ENCODE measurements around the gene OXNAD1. TPM values are rescaled to one million over a fixed set of nuclear protein-coding genes. Genes with fewer than 3 reads are reported as not detected.
A peak's percentile ranks its signal among the peaks of the same experiment; 100 is the strongest.

The OXNAD1 gene
- total RNA-seq, 1 experiment from 2014 or later = 23.7 TPM

- no peaks in the 10 kb centered on the region for H3K4me1 Mint-ChIP-seq
- no peak for TF ChIP-seq CTCF (conservative IDR thresholded peaks at IDR 0.05)
These were observed 19.6 kb downstream of the OXNAD1 start for GRCh38 chr3:16284633-16285032.

More at GRCh38 chr3:16284633-16285032, 19.6 kb downstream of the OXNAD1 start:
- H2BK15ac ChIP-seq (ENCODE audit: low read depth, low read length) = no peak overlapping the region
- no peak overlapping the region for H3K4me2 ChIP-seq (ENCODE audit: insufficient read depth, insufficient read length, low read length)
- no peaks in the 10 kb centered on the region for H3K23me2 ChIP-seq (ENCODE audit: insufficient read length, low read depth, low read length, poor library complexity, severe bottlenecking)
- H2BK12ac ChIP-seq (ENCODE audit: insufficient read length, low read depth, low read length) = no peak overlapping the region
- H4K91ac ChIP-seq (ENCODE audit: insufficient read length, low read depth, low read length) = no peak overlapping the region
- H3K4ac ChIP-seq (ENCODE audit: low read depth, low read length) = no peak overlapping the region
- H3K4me3 Mint-ChIP-seq = no peak overlapping the region
- no peak overlapping the region for H3K9ac ChIP-seq (ENCODE audit: extremely low read depth, insufficient read length, low read length)
- H4K8ac ChIP-seq (replicated peaks; ENCODE audit: insufficient read length, low read depth, low read length) = no peak overlapping the region
- H3K14ac ChIP-seq (ENCODE audit: insufficient read depth, low read length) = no peak overlapping the region
- H3T11ph ChIP-seq (ENCODE audit: low read length) = no peak overlapping the region
- DNase-seq = no peak
- no peak overlapping the region for H2BK120ac ChIP-seq (ENCODE audit: low read depth, low read length, poor library complexity, severe bottlenecking)
- H3K27ac ChIP-seq (ENCODE audit: insufficient read length, low read depth, low read length) = no peak overlapping the region
- no peaks in the 10 kb centered on the region for H3K79me1 ChIP-seq (ENCODE audit: insufficient read depth, low read depth, low read length, poor library complexity, severe bottlenecking)
- no peak overlapping the region for H2AK5ac ChIP-seq (ENCODE audit: insufficient read length, low read length)
- WGBS (ENCODE audit: extremely low coverage, insufficient read length, low lambda C conversion rate) = no CpG with 5 or more reads among the region's 1 CpG
- no peak overlapping the region for H2BK20ac ChIP-seq (ENCODE audit: low read depth, low read length, poor library complexity, severe bottlenecking)
- H2BK5ac ChIP-seq (ENCODE audit: insufficient read length, low read length) = no peak overlapping the region
- H3K9me3 ChIP-seq (ENCODE audit: control insufficient read depth, low read depth, low read length) = no peaks in the 10 kb centered on the region
- peaks cover 7 to 32% (median 8%) of the 10 kb centered on the region in 3 experiments; a peak in 6 of 7 replicates for H3K36me3 Mint-ChIP-seq (ENCODE audit: insufficient read depth in 1 of 3, low read depth in 3 of 3)
- no peak overlapping the region for H3K23ac ChIP-seq (ENCODE audit: insufficient read length, low read depth, low read length)
- H3K27me3 Mint-ChIP-seq (ENCODE audit: low read depth) = no peaks in the 10 kb centered on the region
- peak overlapping the region in 2 of 3 experiments; percentile 26 to 46; a peak in 2 of 7 replicates for H3K27ac Mint-ChIP-seq
- no peaks in the 10 kb centered on the region for H3K9me3 Mint-ChIP-seq
- no peaks in the 10 kb centered on the region for H3K79me2 ChIP-seq (ENCODE audit: insufficient read depth, low read length)
- no peak overlapping the region for H4K5ac ChIP-seq (ENCODE audit: insufficient read length, low read depth, low read length)
- H3K27me3 ChIP-seq (ENCODE audit: insufficient read depth, low read length) = no peaks in the 10 kb centered on the region
- H3K18ac ChIP-seq (ENCODE audit: insufficient read length, low read depth, low read length) = no peak overlapping the region
- H3K4me1 ChIP-seq (ENCODE audit: insufficient read depth, low read length) = no peaks in the 10 kb centered on the region
- no peak overlapping the region for H2AFZ ChIP-seq (ENCODE audit: low read length)
- no peaks in the 10 kb centered on the region for H4K20me1 ChIP-seq (ENCODE audit: control insufficient read depth, insufficient read depth, insufficient read length)
- no peak overlapping the region for H3K56ac ChIP-seq (ENCODE audit: insufficient read length, low read depth, low read length)
